HepG2 (cell line): ENCODE results near the gene RTEL1. TPM values are rescaled to one million over a fixed set of nuclear protein-coding genes. Genes with fewer than 3 reads are reported as not detected.

ENCODE experiments used
- BCL6 ChIP-seq: IDR thresholded peaks from 2 replicates; pipeline ENCODE4 v1.6.1; 2016; ENCODE audit warnings: missing genetic modification reagents, missing compliant biosample characterization
- CREB1 ChIP-seq, 2 experiments: fragments of 450-650 bp in 1 of 2; IDR thresholded peaks; 2 replicates each; pipeline ENCODE4 v1.6.1; 2016 to 2017; ENCODE audit warnings: control low read depth in 1 of 2, mild to moderate bottlenecking in 1 of 2, missing compliant biosample characterization in 1 of 2, missing genetic modification characterization in 1 of 2
- KLF9 ChIP-seq: IDR thresholded peaks from 2 replicates; pipeline ENCODE4 v1.6.1; 2016; ENCODE audit warnings: low read depth
- MTA1 ChIP-seq: sonication (generic); formaldehyde crosslinking; IDR thresholded peaks from 2 replicates; pipeline ENCODE4 v1.4.0; 2020; ENCODE audit warnings: missing genetic modification reagents, mild to moderate bottlenecking, borderline replicate concordance
- MYC ChIP-seq: sonication (generic); formaldehyde crosslinking; IDR thresholded peaks from 2 replicates; pipeline ENCODE4 v1.9.0; 2021; ENCODE audit warnings: missing genetic modification reagents, borderline replicate concordance
- SRF ChIP-seq: IDR thresholded peaks from 2 replicates; pipeline ENCODE4 v1.6.1; 2011; ENCODE audit warnings: mild to moderate bottlenecking, low read depth, low read length, moderate library complexity
- ZBTB20 ChIP-seq: sonication (generic); formaldehyde crosslinking; IDR thresholded peaks from 2 replicates; pipeline ENCODE4 v1.8.1; 2023; ENCODE audit warnings: missing genetic modification reagents, low read depth, mild to moderate bottlenecking, borderline replicate concordance
- ZBTB26 ChIP-seq: IDR thresholded peaks from 2 replicates; pipeline ENCODE4 v1.6.1; 2016; ENCODE audit warnings: missing compliant biosample characterization, missing genetic modification reagents, borderline replicate concordance
- ZNF20 ChIP-seq: sonication (generic); formaldehyde crosslinking; IDR thresholded peaks from 2 replicates; pipeline ENCODE4 v1.4.0; 2020; ENCODE audit warnings: mild to moderate bottlenecking, moderate library complexity, missing genetic modification reagents
- ZNF253 ChIP-seq: sonication (generic); formaldehyde crosslinking; IDR thresholded peaks from 2 replicates; pipeline ENCODE4 v1.8.0; 2022; ENCODE audit warnings: mild to moderate bottlenecking, missing genetic modification reagents, borderline replicate concordance
- ZNF260 ChIP-seq: sonication (generic); formaldehyde crosslinking; IDR thresholded peaks from 2 replicates; pipeline ENCODE4 v1.4.0; 2020; ENCODE audit warnings: missing genetic modification reagents, low read depth, mild to moderate bottlenecking, borderline replicate concordance
- ZNF282 ChIP-seq: fragments of 450-650 bp; IDR thresholded peaks from 2 replicates; pipeline ENCODE4 v1.6.1; 2018; ENCODE audit not compliant: partially characterized antibody
- ZNF317 ChIP-seq: sonication (generic); formaldehyde crosslinking; IDR thresholded peaks from 2 replicates; pipeline ENCODE4 v1.5.0; 2020; ENCODE audit warnings: mild to moderate bottlenecking, missing genetic modification reagents
- ZNF564 ChIP-seq: sonication (generic); formaldehyde crosslinking; IDR thresholded peaks from 2 replicates; pipeline ENCODE4 v1.8.1; 2023; ENCODE audit warnings: mild to moderate bottlenecking, missing genetic modification reagents
- ZNF761 ChIP-seq: sonication (generic); formaldehyde crosslinking; conservative IDR thresholded peaks from 2 replicates; pipeline ENCODE4 v1.4.0; 2020; ENCODE audit warnings: mild to moderate bottlenecking, missing genetic modification reagents
- ZNF768 ChIP-seq: sonication (generic); formaldehyde crosslinking; IDR thresholded peaks from 2 replicates; pipeline ENCODE4 v1.4.0; 2020; ENCODE audit warnings: missing genetic modification reagents
- polyA plus RNA-seq, 8 experiments: library from polyadenylated mRNA; depleted of rRNA in 3 of 8; stranded (reverse) in 7 of 8; unstranded in 1 of 8; fragments of >200 nt; fragmentation: Illumina TruSeq in 4 of 8; extraction: Trizol in 4 of 8; gene quantifications; 2 replicates each; pipeline versions ENCODE4 v1.2.1 to v1.2.3, GENCODE V29; 2011 to 2016; ENCODE audit warnings: low read depth in 4 of 8, missing spikeins in 1 of 8, mixed read lengths in 1 of 8; ENCODE audit not compliant: insufficient read depth in 1 of 8
- total RNA-seq, 5 experiments: library from RNA; depleted of rRNA; stranded (reverse); fragments of >200 nt; fragmentation: Illumina TruSeq; extraction: Trizol; gene quantifications; 2 replicates each; pipeline ENCODE4 v1.2.3, GENCODE V29; 2016; ENCODE audit warnings: low read depth in 1 of 5
- TF ChIP-seq, protein P1 (sequence below): IDR thresholded peaks from 2 replicates; pipeline ENCODE4 v1.6.1; 2018; ENCODE audit warnings: missing genetic modification reagents, mild to moderate bottlenecking, missing compliant biosample characterization
- TF ChIP-seq, protein P2 (sequence below): sonication (generic); formaldehyde crosslinking; IDR thresholded peaks from 2 replicates; pipeline ENCODE4 v1.4.0; 2020; ENCODE audit warnings: missing genetic modification reagents
- TF ChIP-seq, protein P3 (sequence below): sonication (generic); formaldehyde crosslinking; IDR thresholded peaks from 2 replicates; pipeline ENCODE4 v1.9.0; 2021; ENCODE audit warnings: missing genetic modification reagents, mild to moderate bottlenecking, borderline replicate concordance
- TF ChIP-seq, protein P4 (sequence below): sonication (generic); formaldehyde crosslinking; IDR thresholded peaks from 2 replicates; pipeline ENCODE4 v1.4.0; 2020; ENCODE audit warnings: low read depth, mild to moderate bottlenecking, missing genetic modification reagents

RTEL1 gene
- total and polyA plus RNA-seq, 2 of the 13 experiments (the other 11 are each of a cell fraction or from before 2014, with no cell fraction given) = 21.8 to 36.4 TPM

- TF ChIP-seq ZNF253 (no peak), ZBTB26 (CRISPR knock-in tag) (no peak), KLF9 (peak; percentile 49; the same call in 1 of the 2 replicates), ZBTB20 (CRISPR knock-in tag) (0 out of 2 replicates have a peak, but pooled peaks have one; percentile 47), ZNF761 (CRISPR knock-in tag) (0 out of 2 replicates have a peak, but pooled peaks have one; percentile 34), SRF (no peak), ZNF768 (CRISPR knock-in tag) (peak; percentile 43; the same call in 1 of the 2 replicates), MTA1 (peak; percentile 73), ZNF317 (peak; percentile 79), BCL6 (CRISPR knock-in tag) (peak; percentile 8; the same call in 1 of the 2 replicates), ZNF282 (no peak), ZNF20 (CRISPR knock-in tag) (no peak), ZNF260 (CRISPR knock-in tag) (no peak), ZNF564 (CRISPR knock-in tag) (no peak), MYC (CRISPR knock-in tag) (peak; percentile 83), CREB1 (IDR thresholded peaks at IDR 0.05) (0 out of 2 replicates have a peak, but pooled peaks have one; percentile 2), CREB1 (CRISPR knock-in tag; IDR thresholded peaks at IDR 0.05) (no peak)
- TF ChIP-seq, protein P1, sequence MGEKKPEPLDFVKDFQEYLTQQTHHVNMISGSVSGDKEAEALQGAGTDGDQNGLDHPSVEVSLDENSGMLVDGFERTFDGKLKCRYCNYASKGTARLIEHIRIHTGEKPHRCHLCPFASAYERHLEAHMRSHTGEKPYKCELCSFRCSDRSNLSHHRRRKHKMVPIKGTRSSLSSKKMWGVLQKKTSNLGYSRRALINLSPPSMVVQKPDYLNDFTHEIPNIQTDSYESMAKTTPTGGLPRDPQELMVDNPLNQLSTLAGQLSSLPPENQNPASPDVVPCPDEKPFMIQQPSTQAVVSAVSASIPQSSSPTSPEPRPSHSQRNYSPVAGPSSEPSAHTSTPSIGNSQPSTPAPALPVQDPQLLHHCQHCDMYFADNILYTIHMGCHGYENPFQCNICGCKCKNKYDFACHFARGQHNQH (CRISPR knock-in tag) = peak; percentile 54; the same call in 1 of the 2 replicates
- TF ChIP-seq, protein P2, sequence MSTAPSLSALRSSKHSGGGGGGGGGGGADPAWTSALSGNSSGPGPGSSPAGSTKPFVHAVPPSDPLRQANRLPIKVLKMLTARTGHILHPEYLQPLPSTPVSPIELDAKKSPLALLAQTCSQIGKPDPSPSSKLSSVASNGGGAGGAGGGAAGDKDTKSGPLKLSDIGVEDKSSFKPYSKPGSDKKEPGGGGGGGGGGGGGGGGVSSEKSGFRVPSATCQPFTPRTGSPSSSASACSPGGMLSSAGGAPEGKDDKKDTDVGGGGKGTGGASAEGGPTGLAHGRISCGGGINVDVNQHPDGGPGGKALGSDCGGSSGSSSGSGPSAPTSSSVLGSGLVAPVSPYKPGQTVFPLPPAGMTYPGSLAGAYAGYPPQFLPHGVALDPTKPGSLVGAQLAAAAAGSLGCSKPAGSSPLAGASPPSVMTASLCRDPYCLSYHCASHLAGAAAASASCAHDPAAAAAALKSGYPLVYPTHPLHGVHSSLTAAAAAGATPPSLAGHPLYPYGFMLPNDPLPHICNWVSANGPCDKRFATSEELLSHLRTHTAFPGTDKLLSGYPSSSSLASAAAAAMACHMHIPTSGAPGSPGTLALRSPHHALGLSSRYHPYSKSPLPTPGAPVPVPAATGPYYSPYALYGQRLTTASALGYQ = no peak
- TF ChIP-seq, protein P3, sequence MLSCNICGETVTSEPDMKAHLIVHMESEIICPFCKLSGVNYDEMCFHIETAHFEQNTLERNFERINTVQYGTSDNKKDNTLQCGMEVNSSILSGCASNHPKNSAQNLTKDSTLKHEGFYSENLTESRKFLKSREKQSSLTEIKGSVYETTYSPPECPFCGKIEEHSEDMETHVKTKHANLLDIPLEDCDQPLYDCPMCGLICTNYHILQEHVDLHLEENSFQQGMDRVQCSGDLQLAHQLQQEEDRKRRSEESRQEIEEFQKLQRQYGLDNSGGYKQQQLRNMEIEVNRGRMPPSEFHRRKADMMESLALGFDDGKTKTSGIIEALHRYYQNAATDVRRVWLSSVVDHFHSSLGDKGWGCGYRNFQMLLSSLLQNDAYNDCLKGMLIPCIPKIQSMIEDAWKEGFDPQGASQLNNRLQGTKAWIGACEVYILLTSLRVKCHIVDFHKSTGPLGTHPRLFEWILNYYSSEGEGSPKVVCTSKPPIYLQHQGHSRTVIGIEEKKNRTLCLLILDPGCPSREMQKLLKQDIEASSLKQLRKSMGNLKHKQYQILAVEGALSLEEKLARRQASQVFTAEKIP (CRISPR knock-in tag) = no peak
- TF ChIP-seq, protein P4, sequence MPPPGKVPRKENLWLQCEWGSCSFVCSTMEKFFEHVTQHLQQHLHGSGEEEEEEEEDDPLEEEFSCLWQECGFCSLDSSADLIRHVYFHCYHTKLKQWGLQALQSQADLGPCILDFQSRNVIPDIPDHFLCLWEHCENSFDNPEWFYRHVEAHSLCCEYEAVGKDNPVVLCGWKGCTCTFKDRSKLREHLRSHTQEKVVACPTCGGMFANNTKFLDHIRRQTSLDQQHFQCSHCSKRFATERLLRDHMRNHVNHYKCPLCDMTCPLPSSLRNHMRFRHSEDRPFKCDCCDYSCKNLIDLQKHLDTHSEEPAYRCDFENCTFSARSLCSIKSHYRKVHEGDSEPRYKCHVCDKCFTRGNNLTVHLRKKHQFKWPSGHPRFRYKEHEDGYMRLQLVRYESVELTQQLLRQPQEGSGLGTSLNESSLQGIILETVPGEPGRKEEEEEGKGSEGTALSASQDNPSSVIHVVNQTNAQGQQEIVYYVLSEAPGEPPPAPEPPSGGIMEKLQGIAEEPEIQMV (CRISPR knock-in tag) = peak; percentile 84
Measured at GRCh38 chr20:63706852-63707557, 48.9 kb downstream of the RTEL1 start (continued).
